ENCODE data around the gene SYF2.
A peak's percentile ranks its signal among the peaks of the same experiment; 100 is the strongest.
"Not testable (repeated sequence)": the region's sequence is repeated elsewhere in the genome, so short reads cannot be mapped to it uniquely, and the experiment has no call there.

SYF2 gene

DNA sequence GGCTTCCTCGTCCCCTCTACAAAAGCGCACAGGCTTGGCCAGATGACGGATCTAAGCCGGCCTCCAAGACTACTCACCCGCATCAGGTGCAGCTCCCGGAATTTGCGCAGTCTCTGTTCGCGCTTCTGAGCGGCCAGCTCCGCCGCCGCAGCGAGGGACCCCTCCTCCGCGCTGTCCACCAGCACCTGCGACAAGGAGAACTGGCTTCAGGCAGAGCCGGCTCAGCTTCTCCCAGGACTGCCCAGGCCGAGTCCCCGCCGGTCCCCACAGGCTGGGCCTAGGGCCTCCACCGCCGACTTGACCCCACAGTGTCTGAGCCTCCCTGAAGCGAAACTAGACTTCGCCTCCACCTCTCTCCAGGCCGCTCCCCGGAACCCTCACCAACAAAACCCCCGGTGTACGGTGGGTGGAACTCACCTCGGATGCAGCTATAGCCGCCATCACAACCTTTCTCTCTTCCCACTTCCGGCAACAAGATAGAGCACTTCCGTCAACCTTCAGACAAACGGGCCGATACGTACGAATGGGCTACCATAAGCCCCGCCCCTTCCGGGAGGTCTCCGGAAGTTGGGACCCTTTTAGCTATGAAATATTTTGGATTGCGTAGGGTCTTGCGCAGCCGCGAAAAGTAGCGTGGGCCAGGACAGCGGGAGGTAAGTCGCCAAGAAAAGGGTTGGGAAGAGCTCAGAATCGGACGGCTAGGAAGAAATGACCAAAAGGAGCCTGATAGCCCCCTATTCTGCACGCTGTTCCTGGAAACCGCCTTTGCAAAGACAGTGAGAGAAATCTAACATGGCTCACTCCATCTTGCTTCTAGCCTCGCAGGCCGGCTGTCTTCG is at the start of gene SYF2:
Gene SYF2 (minus strand): TSS at position 476 of the 839 bp plus-strand sequence. CDS start 35 bp downstream, at position 441.
- TF ChIP-seq GATA2 (IDR thresholded peaks at IDR 0.05; ENCODE audit: low read depth, low read length) (no peak), GATA3 (IDR thresholded peaks at IDR 0.05; ENCODE audit: low read depth, low read length) (no peak)

DNA sequence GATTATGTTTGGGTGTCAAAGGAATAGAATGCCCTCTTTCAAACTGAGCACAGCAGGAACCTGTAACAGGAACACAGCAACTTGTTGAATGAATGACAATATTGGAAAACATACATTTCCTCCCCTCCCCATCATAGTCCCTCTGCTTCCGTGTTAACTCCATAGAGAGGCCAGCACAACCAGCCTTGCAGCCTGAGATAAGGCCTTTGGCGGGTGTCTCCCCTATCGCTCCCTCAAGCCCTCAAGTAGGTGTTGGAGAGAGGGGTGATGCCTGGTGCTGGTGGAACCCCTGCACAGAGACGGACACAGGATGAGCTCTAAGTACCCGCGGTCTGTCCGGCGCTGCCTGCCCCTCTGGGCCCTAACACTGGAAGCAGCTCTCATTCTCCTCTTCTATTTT is 39.9 kb upstream of the SYF2 start, which contains the start of gene RHD:
Gene RHD (plus strand): TSS at position 272 of the 400 bp plus-strand sequence. CDS start 39 bp downstream, at position 311.
- TF ChIP-seq GATA2, GATA3 (IDR thresholded peaks at IDR 0.05; ENCODE audit: low read depth, low read length): not testable (repeated sequence)

DNA sequence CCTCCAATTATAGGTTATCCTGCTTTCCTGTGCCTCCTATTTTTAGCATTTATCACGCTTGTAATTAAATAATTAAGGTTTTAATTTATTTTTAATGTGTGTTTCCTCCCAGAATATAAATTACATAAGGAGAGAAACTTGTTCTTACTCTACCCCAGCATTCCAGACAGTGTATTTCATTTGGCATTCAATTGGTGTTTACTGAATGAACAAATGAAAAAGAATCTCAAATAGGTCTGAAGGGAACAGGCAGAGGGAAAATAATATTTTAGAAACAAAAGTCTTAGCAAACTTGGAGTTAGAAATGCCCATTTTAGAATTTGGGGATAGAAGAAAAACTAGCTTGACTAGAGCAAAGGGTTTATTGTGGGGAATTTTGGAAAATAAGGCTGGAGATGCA is 24.9 kb upstream of the SYF2 start:
- TF ChIP-seq GATA2 (IDR thresholded peaks at IDR 0.05; ENCODE audit: low read depth, low read length), result no peak
- no peak for TF ChIP-seq GATA3 (IDR thresholded peaks at IDR 0.05; ENCODE audit: low read depth, low read length)

DNA sequence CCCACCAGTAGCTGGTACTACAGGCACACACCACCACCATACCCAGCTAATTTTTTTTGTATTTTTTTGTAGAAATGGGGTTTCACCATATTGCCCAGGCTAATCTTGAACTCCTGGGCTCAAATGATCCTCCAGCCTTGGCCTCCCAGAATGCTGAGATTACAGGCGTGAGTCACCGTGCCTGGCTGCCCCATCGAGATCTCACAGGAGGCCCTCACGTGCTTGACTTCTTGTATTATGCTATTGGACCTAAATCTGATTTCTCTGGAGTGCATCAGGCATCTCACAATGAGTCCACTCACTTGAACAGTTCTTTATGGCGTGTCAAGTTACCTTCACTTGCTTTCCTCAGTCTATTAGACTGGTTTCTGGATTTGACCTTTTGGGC is 24.3 kb upstream of the SYF2 start:
- TF ChIP-seq GATA2 (IDR thresholded peaks at IDR 0.05; ENCODE audit: low read depth, low read length) (no peak), GATA3 (IDR thresholded peaks at IDR 0.05; ENCODE audit: low read depth, low read length) (no peak)

DNA sequence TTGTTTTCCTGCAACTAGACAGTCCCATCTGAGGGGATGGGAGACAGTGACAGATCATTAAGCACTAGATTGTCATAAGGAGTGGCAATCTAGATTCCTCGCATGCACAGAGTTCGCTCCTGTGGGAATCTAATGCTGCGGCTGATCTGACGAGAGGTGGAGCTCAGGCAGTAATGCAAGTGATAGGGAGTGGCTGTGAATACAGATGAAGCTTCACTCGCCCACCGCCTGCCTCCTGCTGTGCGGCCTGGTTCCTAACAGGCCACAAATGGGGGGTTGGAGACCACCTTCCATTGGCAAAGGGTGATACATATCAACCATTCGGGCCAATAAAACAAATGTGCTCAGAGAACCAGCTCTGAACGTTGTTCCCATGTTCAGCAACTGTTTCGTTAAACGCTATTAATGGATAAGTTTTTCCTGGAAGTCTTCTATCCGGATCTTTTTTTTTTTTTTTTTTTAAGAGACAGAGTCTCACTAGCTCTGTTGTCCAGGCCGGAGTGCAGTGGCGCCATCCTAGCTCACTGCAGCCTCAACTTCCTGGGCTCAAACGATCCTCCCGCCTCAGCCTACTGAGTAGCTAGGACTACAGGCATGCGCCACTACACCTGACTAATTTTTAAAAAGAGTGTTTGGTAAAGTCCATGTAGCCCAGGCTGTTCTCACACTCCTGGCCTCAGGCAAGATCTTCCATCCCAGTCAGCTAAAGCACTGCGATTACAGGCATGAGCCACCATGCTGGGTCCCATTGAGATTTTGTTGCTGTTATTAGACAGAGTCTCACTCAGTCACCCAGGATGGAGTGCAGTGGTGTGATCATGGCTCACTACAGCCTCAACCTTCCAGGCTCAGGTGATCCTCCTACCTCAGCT is 23.6 kb upstream of the SYF2 start:
- TF ChIP-seq GATA2 (IDR thresholded peaks at IDR 0.05; ENCODE audit: low read depth, low read length) (no peak), GATA3 (IDR thresholded peaks at IDR 0.05; ENCODE audit: low read depth, low read length) (no peak)

DNA sequence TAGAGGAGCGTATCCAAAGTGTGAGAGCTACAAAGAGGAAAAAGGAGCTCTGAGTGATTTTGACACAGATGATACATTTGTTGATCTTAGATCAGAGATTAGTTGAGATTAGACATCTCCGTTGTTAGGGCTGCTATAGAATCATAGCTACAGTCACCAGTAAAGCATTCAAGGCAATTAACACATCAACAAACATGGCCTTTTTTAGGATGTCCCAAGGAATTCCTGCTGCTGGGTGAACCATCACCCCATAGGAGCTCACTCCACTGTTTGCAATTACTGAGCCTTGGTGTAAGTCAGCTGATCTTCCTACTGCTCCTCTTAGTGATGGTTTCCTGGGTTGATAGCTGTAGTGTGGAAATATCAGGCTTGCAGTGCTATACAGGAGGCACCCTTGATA is 21.6 kb upstream of the SYF2 start:
- TF ChIP-seq GATA3 (IDR thresholded peaks at IDR 0.05; ENCODE audit: low read depth, low read length), result no peak
- TF ChIP-seq GATA2 (IDR thresholded peaks at IDR 0.05; ENCODE audit: low read depth, low read length), result no peak

DNA sequence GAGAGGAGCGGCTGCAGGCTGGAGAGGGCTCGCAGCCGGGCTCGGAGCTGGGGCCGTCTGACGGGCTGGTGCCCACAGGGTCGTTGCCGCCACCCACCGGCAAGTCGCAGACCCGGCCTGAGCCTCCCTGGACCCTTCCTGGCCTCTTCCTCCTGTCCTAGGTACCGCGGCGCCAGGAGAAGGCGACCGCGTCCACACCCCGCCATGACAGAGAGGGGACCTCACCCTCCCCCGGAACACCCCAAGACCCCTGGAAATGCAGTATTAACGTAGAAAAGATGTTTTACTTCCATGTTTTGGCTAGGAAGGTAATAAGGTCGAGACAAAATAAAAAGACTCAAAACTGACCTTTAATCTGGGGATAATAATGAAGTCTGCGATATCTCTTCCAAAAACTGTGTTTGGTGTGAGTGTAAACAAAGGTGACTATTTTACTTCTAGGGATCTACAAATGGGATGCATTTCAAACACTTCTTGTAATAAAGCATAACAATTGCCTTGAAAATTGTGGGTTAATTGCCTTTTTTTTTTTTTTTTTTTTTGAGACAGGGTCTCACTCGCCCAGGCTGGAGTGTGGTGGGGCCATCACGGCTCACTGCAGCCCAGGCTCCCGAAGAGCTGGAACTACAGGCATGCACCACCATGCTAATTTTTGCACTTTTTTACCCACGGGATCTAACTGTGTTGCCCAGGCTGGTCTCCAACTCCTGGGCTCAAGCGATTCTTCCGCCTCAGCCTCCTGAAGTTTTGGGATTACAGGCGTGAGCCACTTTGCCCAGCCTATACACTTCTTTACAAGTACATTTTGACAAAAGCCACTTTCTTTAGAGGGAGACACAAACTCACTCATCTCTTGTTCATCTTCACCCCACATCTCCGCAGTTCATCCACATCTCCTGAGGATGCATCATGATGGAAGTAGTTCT is 15.8 kb upstream of the SYF2 start:
- TF ChIP-seq GATA3 (IDR thresholded peaks at IDR 0.05; ENCODE audit: low read depth, low read length) (no peak), GATA2 (IDR thresholded peaks at IDR 0.05; ENCODE audit: low read depth, low read length) (no peak)

DNA sequence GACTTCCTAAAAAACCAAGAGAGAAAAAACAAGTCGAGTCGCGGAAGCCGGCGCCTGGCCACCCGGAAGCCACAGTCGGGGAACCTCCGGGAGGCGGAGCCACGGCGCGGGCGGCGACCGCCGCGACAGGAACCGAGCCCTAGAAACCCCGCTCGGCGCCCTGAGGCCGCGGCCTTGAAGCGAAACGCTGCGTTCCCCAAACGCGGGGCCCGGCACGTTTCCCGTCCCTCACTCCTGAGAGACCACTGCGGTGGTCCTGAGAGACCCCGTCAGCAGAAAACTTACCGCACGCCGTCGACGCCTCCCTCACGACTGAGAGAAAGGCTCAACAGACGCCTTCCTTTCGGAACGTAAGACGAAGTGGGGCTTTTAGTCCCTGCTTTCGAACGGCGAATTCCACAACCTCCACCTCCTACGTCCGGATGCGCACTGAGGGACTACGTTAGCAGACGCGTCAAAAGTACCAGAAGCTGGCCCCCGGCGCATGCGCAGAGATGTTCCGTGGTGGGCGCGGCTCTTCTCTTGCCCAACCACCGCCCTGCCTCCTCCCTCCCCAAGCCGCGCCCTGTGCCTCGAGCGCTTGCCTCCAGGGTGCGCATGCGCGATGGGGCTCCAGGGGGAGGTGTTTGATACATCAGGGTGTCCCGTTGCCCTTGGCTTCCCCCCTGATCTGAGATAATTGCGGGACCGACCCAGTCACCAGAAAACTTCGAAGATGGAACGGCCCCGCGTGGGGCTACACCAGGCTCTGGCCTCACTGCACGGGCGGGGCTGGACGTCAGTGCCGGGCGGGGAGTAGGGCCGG is 14.9 kb upstream of the SYF2 start, which contains the start of gene RSRP1:
Gene RSRP1 (minus strand): TSS at position 431 of the 805 bp plus-strand sequence. CDS start 491 bp downstream, outside the sequence.
- no peak for TF ChIP-seq GATA3 (IDR thresholded peaks at IDR 0.05; ENCODE audit: low read depth, low read length)
- peak; percentile 44; the same call in 1 of the 2 replicates for TF ChIP-seq GATA2 (IDR thresholded peaks at IDR 0.05; ENCODE audit: low read depth, low read length)

DNA sequence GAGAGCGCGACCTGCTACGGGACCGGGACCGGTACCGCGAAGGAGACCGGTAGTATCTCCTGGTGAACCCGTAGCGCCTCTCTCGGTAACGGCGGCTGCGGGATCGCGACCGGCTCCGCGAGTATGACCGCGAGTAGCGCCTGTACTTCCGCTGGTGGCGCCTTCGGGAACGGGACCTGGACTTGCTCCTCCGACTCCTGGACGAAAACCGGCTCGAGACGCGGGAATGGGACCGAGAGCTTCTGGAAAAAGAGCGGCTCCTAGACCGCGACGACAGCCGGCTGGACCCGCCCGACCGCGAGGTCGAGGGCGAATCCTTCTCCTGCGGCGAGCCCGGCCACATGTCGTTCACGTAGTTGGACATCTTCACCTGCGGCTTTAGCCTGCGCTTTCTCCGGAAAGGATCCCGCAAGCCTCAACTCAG is 14.3 kb upstream of the SYF2 start:
- TF ChIP-seq GATA2 (IDR thresholded peaks at IDR 0.05; ENCODE audit: low read depth, low read length) (no peak), GATA3 (IDR thresholded peaks at IDR 0.05; ENCODE audit: low read depth, low read length) (no peak)

DNA sequence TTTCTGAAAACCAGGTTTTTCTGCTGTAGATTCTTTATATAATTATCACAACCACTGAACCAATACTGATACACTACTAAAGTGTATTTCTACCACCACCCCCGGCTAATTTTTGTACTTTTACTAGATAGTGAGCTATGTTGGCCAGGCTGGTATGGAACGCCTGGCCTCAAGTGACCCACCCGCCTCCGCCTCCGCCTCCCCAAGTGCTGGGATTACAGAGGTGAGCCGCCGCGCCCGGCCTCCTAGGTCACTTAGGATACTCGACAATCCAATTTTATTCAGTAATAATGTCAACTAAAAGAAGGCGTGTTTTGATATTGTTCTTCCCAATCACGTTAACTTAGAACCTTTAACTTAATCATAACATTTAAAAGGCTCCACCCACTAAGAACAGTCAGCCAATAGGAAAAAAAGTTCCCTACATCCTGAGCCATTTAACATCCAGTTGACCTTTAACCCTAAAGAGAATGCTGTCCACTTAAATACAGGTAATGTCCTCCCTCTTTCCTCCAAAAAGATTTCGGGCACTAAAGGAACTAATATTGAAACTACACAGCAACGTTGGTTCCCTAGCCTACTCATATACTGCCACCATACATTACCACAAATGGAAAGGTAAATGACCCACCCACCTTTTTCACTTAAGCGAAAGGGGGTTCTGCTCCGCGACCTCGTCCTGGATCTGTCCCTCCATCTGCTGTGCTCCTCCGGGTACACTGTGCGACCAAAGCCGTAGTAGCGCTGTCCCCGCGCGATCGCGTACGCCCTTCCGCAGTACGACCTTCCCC is 13.7 kb upstream of the SYF2 start:
- TF ChIP-seq GATA2 (IDR thresholded peaks at IDR 0.05; ENCODE audit: low read depth, low read length), result no peak
- no peak for TF ChIP-seq GATA3 (IDR thresholded peaks at IDR 0.05; ENCODE audit: low read depth, low read length)

DNA sequence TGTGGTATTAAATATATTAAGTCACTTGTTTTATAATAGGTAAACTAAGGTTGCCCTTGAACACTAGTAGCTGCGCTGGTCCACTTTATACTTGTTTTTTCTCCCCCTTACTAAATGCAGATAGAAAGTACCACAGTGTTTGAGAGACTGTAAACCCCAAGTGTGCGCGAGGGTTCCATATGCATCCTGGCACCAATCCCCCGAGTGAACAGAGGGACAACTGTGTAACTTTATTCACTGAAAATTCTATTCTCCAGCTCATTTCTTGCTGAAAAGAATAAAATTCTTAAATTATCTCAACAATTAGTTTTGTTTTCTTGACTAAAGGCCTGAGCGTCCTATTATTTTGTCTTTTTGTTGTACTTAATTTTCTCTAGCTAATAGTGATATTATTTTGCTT is 13.1 kb upstream of the SYF2 start:
- TF ChIP-seq GATA3 (IDR thresholded peaks at IDR 0.05; ENCODE audit: low read depth, low read length), result no peak
- TF ChIP-seq GATA2 (IDR thresholded peaks at IDR 0.05; ENCODE audit: low read depth, low read length), result no peak

DNA sequence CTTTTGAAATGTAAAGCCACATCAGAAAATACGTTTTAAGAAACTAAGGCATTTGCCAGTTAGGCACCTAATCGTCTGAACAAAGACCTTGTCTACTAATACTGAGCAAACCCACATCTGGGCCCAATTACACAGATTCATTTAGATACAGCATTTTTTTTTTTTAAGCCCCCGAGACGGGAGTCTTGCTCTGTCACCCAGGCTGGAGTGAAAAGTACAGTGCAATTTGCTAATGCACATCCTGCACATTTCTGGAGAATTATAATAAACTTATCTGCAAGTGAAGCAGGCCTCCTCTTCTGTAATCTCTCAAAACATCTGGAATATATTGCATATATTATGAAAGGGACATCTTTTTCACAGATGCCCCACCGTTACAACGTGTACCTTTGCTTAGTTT is 11.6 kb upstream of the SYF2 start:
- TF ChIP-seq GATA2 (IDR thresholded peaks at IDR 0.05; ENCODE audit: low read depth, low read length), result peak; percentile 84
- TF ChIP-seq GATA3 (IDR thresholded peaks at IDR 0.05; ENCODE audit: low read depth, low read length), result peak; percentile 87
